Stimulated activated CD4-positive, alpha-beta T cell treated with anti-CD3 and anti-CD28 coated beads, Interleukin-15, amount 100 ng/mL, for 48 hours (primary cell): Measurements from ENCODE around the gene NME9.

Experiments
- DNase-seq, 2 donors: peaks; one replicate each; pipeline ENCODE4 v3.0.0-alpha.2; 2020; ENCODE audit warnings: low read depth in 2 of 2

NME9 gene

DNA sequence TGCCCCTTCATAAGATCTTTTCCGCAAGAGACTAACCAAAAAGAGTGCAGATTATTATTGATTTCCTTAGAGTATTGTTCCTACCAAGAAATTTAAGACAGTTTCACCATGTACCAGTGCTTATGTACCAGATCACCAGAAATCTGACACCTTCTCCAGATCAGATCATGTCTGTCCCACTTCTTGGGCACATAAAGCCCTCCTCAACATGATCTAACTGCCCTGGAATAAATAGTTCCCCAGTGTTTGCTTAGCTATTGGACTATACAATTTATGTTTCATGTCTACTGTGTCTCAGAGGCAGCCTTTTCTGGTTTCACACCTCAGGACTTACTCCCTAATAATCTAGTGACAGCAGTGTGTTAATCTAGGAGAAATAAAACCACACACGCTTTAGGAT lies 46.8 kb downstream of the NME9 start:
- no peak for DNase-seq

DNA sequence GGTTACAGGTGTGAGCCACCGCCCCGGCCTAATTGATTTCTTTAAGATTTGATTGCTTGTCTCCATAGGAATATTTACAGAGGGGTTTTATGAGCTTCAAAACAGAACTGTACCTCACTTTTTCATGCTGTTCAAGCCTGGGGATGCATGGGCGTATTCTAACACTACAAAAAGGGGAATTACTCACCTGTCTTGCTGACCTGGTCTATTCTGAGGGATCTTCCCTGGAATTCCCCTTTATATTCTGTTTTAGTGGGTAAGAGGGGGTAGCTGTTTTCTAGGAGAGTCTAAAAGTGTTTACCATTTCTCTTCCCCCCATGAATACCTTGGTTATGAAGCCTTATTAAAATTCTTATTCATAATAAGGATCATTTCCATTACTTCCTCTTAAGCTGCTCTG lies 48.1 kb downstream of the NME9 start:
- DNase-seq, result no peak

DNA sequence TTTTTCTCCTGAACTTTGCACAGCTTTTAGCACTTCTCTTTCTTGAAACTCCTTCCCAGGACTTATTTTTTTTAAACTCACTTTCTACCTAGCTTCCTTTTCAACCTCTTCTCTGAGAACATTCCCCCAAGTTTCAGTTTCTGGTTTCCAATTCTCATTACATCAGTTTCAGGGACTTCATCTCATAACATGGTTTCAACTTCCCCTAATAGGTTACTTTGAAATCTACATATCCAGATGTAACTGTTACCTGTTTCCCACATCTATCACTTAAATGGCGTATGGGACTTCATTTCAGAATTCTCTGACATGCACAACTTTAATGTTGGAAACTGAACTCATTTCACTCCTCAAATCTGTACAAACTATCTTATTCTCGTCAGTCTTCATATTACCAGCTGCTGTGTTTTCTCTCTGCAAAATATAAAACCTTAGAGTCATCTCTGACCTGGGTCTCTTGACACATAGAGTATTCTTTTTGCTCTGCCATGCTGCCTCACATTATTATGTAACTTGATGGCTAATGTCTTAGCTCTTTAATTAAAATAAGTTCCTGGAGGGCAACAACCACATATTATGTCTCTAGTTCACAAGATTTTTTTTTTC lies 58.4 kb downstream of the NME9 start:
- DNase-seq, result no peak

DNA sequence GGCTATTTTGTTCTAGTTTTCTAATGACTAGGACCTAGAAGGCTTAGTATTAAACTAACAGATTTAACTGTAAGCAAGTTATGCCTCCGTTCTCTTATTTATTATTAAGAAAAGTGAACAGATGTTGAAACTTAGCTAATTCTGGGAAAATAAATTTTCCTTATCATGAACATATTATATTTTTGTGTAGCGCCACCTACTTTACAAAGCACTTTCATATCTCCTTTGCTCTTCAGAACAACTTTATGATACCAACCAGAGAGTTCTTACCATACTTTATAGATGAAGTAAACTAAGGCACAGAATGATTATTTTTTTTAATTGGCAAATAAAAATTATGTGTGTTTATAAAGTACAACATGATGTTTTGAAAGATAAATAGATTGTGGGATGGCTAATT lies 59.4 kb downstream of the NME9 start:
- DNase-seq, result no peak

DNA sequence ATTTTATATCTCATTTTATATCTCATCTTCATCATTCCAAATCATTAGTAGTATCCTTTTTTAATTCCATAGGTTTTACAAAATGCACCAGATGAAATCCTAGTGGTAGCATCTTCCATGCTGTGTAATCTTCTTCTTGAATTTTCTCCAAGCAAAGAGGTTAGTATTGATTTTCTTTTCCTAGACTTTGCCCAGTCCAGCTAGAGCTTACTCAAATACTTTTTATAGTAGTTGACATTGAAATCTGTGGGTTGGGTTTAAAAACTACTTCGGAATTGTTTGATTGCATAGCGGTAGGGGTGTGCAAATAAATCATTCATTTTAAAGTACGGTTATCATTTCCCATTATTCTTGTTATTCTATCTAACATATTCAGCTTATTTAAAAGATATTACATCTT lies 62.6 kb downstream of the NME9 start:
- DNase-seq, result no peak

DNA sequence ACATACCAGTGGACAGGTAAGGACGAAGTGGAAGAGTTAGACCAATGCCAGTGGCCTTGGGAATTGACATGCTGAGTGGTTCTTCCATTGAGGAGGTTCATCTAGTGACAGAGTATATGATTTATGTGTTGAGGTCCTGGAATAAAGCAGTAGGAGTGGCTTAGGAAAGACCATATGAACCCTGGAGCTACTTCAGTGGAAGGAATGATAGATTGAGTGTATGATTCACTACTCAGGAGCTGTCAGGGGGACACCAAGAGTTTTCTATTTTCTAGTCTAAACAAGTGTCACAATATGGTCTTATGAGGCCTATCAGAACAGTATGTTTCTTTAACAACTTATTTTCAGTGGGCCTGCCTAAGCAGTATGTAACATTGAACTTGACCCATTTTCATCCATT lies 63.9 kb downstream of the NME9 start:
- DNase-seq, result no peak

DNA sequence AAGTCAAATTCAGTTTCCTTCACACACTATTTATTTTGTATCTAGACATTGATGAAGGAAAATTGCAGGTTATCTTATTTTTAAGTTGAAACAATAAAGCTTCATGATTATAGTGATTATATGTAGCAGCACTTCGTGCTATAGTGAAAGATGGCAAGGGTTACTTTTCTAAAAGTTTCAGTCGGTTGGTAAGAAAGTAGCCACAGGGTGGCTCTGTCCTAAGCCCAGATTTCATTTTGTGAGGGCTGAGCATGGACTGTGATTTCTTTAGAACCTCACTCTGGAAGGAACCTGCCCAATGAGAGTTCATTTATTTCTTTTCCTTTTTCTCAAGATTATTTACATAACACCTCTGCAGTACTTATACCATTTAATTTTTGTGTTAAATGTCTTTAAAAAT lies 66.5 kb downstream of the NME9 start:
- no peak for DNase-seq

DNA sequence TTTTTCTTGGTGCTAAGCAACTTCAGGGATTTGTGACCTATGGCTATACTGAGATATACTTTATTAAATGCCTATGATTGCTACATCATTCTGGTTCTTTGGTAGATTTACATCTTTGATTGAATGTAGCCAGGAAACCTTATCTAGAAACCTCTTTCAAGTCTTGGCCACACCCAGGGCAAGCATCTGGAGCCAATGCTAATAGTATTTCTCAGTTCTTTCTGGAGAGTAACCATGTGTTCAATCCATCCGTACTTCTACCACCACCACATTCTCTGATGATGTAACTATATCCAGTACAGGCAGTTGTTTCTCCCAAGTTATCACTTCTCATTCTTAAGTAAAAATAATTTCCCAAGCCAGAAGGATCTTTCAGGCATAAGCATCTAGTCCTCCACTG lies 69.0 kb downstream of the NME9 start:
- DNase-seq, result no peak

DNA sequence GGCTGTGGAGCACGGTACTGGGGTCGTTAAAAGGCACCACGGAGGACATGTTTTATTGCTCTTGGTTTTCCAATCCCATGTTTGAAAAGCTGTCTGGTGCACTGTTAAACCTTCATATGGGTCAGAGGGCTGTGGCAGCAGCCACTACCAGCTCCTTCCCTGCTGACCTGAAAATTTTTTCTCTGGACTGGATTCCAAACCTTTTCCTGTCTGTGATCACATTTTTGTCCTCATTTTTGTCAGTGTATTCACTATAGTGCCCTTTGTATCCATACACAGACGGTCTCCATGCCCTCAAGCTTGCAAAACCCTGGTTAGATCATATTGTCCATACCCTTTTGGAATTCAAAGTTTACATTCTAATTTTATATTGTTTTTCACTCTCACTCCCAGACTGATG lies 70.5 kb downstream of the NME9 start:
- DNase-seq, result no peak

DNA sequence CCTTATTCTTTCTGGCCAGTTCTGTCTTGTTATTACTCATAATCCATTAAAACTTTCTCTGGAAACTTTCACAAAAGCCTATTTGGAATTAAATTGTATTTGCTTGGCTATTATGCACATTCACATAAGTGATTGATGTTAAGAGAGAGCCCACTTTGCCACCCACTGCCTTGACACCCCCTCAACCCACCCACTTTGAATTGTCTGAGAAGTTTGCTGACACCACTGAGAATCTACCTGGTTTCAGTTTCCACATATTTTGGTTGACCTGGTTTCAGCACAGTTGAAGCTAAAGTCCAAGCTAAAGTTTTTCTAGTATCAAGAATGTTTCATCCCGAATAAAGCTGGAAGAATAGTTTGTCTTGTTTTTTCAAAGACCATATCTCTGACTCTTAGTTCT lies 71.7 kb downstream of the NME9 start:
- DNase-seq, result no peak

DNA sequence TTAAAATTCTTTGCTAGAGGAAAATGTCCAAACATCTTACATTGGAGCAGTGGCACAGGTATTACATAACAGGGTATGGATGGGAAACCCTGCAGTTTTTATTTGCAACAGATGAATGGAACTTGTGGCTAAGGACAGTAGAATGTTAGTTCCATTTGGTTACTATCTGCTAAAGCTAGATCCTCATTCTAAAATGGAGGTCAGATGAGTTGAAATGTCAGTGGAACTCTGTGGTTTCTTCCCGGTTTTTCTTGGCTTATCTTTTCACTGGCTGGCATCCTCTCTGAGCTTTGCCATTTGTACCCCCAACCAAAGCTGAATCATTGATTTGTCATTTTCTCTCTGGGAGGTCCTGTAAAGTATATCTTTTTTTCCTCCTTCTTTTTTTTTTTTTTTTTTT lies 73.6 kb downstream of the NME9 start:
- DNase-seq, result no peak

DNA sequence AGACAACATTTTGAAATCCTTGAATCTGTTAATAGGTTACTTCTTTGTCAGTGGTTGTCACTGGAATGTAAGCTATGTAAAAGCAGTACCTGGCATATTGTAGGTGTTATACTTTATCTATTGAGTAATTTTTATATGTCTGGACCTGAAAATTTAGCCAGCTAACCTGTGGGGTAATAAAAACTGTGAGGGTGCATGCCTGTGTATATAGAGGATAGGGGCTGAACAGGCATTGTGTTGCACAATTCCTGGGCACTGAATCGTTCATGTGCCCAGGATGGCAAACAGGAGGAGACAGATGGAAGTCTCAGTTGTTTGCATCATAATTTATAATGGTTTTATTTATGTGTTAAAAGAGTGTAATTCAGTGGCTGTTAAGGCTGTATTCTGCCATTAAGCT lies 75.4 kb downstream of the NME9 start:
- DNase-seq, result no peak

DNA sequence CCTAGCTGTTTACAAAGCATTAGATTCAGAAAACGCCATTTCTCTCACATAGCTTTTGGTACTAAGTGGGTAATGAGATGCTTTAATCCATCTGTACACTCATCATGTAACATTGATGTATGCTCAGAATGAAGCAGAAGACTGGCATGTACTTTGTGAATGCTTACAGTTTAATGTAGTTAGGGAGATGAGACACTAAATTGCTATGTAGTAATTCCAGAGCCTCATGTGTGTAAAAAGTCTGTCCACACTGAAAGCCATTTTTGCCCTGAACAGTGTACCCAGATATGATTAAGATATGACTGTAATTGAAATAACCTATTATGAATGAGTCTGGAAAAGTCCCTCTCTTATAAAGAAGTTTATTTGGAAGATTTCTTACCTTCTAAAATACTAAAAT lies 76.0 kb downstream of the NME9 start:
- no peak for DNase-seq
